Mucosa of gallbladder (tissue), 1 donor: Measurements from ENCODE around the gene NFASC. TPM values are rescaled to one million over a fixed set of nuclear protein-coding genes. Genes with fewer than 3 reads are reported as not detected.
A peak's percentile ranks its signal among the peaks of the same experiment; 100 is the strongest.

Experiments
- DNase-seq: peaks from one replicate; pipeline ENCODE4 v3.0.0-alpha.2; 2020; ENCODE audit warnings: low spot score
- total RNA-seq: library from RNA; stranded (reverse); gene quantifications from one replicate; pipeline ENCODE4 v1.2.1, GENCODE V29; 2021
- donor health status: DM: no; HTN: no; CAD: no.

Gene NFASC
- total RNA-seq, 1 donor from 2014 or later: 18.0 TPM

DNA sequence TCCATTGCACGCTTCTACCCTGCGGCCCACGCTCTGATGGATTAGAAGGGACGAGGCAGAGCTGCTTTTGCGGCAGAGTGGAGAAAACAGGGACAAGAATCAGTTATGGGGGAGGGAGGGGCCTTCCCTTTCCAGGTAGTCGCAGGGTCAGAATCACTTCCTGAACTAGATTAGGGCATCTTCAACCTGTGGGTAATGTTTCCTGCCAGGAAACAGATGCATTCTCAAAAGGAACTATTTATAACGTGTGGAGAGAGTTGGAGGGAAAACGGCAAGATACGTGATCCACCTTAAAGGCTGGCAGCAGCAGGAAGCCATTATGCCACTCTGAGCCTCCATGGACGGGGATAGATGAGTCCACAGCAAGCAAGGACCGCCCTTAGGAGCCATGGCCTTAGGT lies 112.5 kb downstream of the NFASC start:
- DNase-seq: no peak

DNA sequence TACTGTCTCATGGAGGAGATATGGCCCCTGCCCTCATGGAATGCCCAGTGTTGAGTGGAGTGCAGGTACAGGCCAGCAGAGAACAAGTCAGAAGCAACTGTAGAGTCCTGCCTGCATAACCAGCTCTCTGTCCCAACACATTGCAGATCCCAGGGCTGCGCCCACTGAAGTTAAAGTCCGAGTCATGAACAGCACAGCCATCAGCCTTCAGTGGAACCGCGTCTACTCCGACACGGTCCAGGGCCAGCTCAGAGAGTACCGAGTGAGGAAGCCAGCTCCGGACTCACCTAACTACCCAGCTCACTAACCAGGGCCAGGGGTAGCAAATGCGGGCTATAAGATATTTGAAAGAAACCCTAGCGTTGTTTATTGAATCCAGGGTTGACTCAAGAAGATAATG lies 113.2 kb downstream of the NFASC start:
- no peak for DNase-seq

DNA sequence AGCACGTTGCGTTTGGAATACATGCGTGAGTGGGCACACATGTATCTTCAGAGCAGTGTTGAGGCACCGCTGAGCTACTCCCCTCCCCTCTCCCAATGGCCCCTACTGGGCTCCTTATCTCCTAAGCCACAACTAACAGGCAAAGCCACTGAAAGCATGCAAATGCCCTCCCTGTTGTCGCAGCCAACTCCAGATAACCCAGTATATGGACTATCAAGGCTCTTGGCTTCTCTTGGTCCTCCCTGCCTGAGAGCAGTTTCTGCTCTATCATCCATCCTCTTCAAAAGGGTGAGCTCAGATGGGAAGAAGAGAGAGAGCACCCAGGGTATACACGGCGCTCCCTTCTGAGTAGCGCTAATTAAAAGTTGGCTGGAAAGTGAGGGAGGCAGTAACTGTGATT lies 113.8 kb downstream of the NFASC start:
- DNase-seq: no peak

DNA sequence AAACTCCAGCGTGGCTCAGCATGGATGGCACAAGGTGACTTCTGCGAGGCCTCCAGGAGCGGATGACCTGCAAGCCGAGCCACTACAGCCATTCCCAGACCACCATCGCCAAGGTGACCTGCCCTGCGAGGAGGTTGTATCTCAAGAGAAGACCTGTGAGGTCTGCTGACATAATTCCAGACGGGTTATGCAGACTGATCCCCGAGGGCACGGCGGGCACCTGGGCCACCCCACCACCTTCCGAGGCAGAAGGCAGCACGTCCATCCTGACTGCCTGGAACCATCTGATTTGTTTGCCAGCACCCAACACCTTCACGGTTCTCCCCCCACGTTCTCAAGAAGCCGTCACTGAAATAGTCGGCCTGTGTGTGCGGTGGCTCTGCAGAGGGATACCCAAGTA lies 115.5 kb downstream of the NFASC start:
- DNase-seq: no peak

DNA sequence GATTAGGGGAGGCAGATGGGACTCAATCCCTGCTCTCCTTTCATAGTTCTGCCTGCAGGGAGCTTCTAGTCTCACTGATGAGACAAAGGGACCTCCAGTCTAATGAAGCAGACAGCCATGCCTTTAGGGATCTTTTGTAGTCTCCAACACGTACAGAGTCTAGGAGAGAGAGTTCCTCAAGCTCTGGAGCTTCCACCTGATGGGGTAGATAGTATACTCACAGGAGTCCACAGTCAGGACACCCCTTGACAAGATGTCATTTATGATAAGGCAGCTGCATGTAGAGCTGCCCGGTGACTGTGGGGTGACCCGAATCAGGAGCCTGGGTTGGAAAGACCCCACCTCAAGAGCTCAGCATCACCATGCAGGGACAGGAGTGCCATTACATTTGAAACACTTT lies 117.0 kb downstream of the NFASC start:
- DNase-seq: no peak

DNA sequence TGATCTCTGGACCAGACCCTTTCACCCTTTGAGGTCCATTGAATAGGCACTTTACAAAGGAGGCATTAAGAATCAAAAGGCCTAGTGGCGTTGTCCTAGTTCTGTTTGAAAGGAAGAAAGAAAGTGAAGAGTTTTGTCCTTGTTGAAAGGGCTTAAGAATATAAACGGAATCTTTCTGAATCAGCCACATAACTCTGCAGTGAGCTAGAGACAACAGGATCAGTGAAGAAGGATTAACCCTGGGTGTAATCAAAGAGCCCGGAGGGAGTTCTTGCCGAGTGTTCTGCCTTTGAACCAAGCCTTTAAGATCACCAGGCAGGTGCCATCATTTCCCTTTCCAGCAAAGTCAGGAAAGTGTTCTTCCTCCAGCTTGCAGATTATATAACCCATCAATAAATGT lies 117.5 kb downstream of the NFASC start:
- DNase-seq: no peak

DNA sequence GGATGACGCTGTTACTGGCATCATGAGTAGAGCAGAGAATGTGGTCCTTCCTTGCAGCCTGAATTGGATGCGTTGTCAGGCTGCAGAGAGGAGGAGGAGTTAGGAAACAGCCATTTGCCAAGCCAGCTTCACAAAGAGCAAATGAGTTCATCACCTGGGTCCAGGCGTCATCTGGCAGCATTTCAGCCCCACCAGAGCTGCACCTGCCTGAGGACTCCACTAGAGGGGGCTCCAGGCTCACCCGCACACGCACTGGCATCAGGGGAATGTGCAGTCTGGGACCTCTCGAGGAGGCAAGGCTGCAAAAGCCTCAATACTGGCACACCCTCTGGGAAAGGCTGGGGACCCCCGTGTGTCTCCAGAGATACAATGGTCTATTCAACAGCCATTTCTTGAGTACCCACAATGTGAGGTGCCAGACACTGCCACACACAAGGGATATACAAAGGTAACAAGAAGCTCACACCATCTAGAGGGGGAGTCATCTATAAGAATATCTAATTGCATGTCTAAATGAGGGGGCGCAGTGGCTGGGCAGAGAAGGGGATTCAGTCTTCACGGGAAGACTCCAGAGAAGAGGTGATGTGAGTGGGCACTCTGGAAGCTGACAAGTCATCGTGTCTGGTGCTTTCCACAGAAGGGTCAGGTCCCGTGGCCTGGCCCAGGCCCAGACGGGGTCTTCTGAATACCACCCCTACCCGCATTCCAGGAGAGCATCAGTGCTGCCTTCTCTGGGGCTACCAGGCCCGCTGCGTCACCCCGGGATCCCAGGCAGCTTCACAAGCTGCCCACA lies 118.8 kb downstream of the NFASC start:
- DNase-seq: peak; percentile 71

DNA sequence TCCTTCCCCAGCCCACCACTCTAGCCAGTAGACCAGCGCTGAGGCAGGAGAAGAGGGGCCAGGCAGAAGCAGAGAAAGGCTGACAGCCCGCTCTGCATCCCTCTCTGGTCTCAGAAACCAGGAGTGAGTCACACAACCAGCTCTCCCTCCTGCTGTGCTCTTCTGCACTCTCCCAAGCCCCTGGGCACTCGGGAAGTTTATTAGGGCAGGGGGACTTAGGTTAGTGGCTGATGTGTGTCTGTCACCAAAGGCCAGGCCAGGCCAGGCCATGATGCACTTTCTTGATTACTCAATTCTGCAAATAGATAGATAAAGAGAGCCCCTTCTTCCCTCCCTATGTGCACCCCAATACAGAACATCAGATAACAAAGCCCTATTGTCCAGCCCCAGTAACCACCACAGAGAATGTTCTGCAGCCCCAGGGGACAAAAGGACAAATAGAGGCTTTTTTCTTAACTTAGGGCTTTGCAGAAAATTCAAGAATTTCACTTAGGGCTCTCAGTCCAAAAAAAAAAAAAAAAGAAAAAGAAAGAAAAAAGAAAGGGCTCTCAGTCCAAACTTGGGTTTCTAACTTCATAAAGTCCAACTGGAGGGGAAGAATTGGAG lies 119.5 kb downstream of the NFASC start:
- no peak for DNase-seq

DNA sequence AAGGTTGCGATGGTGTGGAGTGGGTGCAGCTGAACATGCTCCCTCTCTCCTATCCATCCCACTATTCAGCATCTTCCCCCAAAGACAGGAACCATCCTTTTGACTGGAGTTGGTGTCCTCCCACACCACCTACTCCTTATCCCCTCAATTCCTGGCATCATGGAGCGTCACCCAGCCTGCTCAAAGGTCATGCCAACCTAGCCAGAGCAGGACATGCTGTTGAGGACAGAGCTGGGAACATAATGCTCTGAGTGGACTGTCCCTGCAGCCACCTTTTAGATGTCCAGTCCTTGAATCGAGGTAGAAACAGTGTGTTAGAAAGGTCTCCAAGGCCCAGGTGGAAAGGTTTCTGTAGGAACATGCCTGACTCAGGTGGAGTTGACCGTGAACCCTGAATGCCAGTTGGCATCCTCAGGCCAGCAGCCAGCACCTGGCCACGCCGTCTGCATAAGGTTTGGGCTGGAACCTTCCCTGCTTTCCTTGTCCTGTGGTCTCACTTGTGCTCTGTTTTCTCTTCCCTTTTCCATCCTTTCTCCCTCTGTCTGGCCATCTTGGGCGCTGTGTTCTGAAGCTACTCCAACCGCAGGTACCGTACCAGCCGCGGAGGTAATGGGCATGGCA lies 120.2 kb downstream of the NFASC start:
- no peak for DNase-seq

DNA sequence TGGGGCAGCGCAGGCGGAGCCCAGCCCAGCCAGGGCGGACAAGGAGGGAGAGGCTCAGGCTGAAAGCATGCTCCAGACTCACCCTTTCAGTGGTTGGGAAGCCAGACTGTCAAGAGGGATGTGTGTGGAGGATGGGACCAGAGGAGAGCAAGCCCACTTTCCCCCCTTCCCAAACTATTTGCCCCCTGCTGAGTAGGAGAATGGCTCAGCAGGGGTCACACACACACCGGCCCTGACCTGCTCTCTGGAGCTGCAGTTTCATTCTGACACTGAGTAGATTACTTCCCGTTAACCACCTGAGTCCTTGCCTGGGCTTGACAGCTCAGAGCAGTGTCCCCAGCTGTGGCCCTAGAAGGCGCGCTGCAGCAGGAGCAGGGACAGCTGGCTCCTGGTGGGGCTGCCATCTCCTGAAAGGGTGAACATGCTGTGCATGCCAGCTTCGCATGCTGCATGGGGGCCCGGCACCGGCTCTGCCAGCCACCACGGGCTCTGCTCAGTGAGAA lies 120.7 kb downstream of the NFASC start:
- DNase-seq: no peak

DNA sequence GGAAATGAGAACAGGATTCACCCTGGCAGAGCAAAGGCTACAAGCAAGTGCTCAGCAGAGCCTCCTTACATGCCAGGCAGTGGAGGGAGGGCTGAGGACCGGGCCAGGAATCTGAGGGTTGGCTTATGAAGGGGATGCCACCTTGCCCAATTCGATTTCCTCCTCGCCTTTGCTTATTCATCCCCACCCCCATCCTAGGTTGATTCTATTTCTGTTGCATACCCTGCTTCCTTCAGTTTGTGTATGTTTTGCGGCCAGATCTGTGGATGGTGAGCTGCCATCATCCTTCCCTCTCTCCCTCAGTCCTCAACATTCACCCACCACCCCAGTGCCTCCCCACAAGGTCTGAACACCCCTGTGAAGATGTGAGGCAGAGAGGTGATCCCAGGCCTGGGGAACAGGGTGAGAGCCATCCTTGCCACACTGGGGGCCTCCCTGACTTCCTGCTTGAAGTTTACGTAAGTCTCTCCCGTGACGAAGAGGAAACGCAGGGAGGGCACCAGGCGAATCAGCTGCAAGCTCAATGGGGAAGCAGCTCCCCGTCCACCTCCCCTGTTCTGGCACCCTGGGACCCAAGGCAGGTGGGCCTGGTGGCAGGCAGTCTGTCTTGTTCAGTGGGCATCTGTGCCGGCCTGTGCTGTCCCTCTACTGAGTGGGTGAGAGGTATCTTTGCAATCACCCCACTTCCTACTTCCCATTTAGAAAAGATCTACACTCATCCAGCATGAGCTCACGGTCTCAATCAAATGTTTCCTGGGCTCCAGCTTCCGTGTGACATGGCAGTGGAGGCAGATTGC lies 121.7 kb downstream of the NFASC start:
- DNase-seq: no peak

DNA sequence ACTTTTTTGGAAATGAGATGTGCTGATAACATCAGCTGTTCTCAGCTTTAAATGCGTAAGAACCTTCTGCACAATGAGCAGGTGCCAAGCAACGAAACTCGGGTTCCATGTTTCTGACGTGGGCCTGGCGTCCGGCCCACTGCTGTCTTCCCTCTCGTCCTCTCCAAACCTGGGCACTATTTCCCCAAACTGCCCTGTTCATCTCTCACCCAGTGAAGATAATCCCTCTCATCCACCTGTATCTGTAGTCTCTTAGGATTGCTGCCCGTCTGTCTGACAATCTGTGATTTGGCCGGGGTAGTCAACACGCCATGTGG lies 122.3 kb downstream of the NFASC start:
- DNase-seq: no peak

DNA sequence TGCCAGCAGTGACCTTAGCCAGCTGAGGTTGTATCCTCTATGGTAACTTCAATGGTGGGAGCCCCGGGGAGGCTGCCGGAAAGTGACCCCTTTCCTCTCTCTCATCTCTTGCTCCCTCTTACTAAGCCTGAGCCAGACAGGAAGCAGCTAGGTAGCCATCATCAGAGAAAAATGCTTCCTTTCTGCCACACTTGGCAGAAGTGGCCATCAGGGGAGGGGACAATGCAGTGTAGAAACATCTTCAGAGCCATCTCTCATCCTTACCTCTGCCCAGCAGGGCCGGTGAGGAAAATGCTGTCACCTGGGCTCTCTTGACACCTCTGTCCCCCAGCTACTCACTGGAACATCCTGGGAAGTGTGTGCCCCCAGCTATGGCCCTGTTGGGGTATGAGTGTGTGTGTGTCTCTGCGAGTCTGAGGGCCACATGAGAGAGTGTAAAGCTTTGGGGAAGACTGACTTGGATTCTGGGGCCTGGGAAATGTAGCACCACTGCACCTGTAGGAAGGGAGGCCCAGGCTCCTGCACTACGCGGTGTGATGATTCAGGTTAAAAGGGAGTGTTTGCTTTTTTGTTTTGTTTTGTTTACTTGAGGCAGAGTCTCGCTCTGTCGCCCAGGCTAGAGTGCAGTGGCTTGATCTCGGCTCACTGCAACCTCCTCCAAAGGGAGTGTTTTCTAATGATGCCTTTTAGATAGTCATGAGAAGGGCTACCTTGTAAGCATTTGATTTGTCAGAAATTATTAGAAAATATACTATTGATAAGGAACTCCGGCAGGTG lies 123.6 kb downstream of the NFASC start:
- no peak for DNase-seq

DNA sequence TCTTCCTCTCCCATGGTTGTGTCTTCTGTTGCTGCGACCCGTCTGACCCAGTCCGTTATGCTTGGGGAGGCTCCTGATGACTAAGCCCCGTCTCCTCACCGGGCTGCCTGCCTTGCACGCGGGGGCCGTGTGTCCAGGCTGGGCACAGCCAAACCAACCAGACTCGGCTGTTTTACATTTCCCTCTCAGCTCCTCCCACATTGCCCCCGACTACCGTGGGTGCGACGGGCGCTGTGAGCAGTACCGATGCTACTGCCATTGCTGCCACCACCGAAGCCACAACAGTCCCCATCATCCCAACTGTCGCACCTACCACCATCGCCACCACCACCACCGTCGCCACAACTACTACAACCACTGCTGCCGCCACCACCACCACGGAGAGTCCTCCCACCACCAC lies 126.3 kb downstream of the NFASC start:
- DNase-seq: no peak

DNA sequence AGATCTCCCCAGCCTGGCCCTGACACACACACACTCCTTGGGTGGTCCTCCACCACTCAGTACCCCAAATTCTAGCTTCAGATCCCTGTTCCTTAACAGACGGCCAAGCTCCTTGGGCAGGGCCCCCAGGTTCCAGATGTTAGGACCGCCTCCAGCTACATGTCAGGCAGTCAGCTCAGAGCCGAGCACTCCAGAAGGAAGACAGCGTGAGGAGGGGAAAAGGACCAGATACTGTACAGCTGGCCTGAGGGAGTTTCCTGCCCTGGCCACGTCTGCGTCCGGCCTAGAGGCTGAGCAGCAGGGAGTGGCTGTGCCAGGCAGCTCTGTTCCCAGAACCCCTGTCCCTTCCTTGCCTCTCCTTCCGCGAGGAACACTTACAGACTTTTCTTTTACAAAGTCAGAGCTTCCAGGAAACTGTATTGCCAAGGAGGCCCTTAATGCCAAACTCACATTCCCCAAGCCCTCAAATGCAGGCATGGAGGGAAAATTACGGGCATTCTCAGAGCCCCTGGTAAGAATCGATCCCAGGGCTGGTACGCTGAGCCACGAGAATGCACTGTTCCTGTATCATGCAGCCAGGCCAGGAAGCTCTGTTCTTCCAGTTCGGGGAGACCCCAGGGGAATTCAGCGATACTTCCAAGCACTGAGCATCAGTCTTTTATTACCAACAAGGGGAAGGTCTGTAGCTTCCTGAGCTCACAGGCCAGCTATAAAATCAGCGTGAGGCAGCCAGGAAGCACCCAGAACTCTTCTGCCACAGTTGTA lies 127.1 kb downstream of the NFASC start:
- DNase-seq: no peak

DNA sequence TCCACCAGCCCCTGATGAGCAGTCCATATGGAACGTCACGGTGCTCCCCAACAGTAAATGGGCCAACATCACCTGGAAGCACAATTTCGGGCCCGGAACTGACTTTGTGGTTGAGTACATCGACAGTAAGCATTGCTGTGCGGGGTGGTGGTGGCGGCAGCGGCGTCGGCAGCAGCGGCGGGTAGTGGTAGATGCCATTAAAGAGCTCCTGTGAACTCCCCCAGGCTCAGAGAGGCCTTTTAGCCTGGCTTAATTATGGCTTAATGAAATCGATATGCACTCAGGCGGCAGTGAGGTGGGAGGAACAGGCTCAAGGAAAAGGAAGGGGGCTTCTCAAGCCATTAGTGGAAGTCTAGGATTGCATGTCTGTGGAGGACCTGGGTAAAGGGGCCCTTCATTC lies 130.5 kb downstream of the NFASC start:
- DNase-seq: no peak

DNA sequence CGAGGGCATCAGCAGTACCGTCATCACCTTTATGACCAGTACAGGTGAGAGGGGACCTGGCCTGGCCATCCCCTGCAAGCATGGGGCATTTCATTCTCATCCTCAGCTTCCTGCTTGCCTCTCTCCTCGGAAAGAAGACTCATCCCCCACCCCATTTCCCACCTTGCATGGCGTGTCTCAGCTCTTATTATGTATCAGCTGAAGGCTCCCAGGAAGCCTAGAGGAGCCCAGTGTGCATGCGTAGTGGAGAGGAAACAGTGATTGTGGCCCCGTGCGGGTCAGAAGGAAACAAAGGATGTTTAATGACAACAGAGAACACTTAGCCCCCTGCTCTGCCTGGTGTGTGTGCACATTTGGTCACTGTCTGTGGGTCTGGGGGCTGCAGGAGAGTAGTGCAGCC lies 132.0 kb downstream of the NFASC start:
- DNase-seq: no peak

DNA sequence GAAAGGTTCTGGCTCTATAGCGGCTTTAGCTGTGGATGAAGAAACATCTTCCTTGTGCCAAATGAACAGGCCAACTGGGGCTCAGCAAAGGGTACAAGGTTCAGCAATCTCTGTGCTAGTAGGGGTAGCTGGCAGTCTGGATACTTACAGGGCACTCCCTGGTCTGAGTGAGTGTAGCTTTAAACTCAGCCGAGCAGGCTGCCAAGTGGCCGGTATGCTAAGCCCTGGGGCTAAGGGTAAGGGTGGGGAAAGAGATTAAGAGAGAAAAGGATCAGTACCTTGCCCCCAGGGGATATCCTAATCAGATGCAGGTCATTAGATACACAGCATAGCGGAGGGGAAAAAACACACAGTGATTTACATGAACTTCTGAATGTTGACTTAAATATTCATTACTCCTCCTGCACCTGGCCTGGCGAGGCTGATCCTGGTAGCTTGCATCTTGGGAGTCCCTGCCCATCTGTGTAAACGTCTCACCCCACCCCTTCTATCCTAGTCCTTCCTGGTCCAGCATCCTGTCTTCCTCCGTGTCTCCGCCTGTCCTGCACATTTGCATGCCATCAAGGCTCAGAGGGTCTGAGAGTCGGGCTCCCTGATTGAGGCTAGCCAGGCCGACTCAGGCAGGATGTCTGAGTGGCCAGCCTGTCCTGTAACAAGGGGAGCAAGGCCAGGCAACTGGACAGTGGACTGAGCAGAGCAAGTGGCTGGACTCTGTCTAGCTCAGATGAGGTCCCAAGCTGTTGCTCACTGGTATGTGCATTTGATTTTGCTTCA lies 132.9 kb downstream of the NFASC start:
- no peak for DNase-seq

DNA sequence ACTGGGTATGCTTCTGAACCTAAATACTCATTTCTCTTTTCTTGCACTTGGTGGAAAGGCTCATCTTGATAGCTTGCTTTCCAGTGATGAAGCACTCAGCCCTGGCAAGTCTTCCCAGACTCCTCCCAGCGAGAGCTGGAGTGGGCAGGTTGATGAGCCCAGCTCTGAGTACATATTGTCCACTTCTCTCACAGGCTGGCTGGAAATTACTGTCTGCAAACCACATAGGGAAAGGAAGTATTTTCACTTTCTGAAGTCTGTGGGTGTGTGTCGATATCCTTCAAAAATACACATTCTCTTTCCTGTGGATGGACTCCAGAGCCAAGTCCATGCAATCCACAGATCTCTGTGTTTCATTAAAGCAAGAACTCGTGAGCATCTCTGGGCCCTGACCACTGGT lies 133.7 kb downstream of the NFASC start:
- no peak for DNase-seq

DNA sequence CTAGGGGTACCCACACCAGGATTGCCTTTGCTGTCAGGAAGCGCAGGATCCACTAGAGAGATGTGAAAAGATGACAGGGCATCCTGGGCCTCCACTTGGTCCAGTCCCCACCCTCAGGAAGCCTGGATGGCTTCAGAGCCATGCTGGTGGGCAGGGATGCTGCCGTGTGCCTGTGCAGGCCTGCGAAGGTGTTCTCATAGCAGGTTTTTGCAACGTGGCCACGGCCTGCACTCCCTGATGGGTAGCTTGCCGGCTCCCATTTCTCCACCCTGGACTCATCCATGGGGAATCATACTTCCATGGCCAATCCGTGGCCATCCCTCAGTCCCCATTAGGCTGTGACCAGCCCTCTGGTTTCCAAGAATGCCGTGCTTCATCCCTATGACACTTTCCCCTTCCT lies 138.2 kb downstream of the NFASC start:
- no peak for DNase-seq
